ENCODE results near the gene PACSIN2.
A peak's percentile ranks its signal among the peaks of the same experiment; 100 is the strongest.

The PACSIN2 gene

DNA sequence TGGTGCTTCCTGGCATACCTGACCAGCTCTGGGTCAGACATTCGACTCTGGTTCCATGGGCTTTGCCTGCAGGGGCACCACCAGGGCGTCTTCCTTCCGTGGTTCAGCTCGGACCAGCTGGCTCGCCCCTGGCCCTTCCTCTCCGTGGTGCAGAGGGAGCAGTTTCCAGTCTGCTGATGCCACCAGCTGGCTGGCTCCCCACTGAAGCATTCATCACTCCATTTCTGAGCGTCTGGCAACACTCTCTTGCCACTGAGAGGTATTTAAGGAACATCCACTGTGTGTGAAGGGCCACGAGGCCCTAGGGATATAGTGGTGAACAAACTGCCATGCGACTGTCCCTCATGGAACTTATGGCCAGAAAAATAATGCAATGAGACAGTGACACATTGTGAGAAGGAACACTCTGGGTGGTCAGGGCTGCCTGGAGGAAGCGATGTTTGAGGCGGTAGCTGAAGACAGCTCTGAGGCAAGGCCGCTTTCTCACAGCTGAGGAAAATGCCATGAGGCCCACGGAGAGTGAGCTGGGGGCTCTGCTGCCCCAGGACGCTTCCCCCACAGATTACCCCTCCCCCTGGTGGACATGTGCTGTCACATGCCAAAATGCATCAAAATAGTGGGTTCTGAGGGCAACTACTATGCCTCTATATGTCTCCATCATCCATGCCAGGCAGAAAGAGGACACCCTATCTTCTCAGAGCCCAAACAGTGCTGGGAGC, 113.0 kb downstream of the PACSIN2 start:
- no peak for DNase-seq

DNA sequence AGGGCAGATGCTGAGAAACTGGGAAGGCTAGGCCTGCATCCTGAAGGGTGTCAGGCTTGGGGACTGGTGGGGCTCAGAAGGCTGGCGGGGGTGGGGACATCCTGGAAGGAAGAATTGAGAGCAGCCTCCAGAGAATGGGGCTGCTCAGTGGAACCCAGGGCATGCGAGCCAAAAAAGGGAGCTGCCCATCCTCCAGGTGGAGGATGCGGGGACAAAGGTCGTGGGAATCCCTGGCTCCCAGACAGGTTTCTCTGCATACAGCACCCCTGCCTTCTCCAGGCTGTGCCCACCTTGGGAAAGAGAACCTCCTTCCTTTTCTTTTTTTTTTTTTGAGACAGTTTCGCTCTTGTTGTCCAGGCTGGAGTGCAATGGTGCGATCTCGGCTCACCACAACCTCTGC, 117.0 kb downstream of the PACSIN2 start:
- DNase-seq = no peak

DNA sequence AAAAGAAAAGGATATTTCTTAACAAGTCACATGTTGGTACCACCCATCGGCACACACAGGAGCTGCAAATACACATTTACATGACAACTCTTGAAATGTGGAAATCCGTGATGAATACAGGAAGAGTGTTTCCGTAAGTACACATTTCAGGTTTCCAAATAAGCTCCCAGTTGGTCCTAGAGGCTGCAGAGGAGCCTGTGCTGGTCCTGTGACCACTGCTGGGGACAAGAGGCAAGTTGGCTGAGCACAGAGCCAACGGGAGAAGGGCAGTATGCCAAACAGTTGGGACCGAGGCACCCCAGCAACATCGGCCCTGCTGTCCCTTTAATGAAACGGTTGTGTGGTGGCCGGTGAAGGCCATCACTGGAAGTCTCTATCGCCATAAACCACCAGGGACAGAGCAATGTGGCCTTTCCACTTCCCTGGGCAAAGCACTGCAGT, 119.4 kb downstream of the PACSIN2 start:
- DNase-seq = no peak

DNA sequence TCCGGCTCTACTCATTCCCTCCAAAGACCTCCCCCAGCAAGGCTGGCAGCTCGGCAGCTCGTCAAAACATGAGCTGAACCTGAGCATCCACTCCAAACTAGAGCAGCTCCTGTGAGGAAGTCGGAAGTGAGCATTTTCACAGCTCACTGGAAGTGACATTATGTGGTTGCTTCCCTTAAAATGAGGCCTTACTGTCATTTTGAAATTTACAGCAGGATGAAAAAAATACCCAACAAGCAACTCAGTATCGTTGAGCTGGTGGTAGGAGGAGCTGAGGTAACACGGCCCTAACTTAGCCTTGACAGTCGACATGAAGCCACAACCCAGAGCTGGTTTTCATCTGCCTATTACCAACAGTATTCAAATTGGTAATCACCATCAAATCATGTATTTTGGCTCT, 119.9 kb downstream of the PACSIN2 start:
- DNase-seq = peak; percentile 38 to 45

DNA sequence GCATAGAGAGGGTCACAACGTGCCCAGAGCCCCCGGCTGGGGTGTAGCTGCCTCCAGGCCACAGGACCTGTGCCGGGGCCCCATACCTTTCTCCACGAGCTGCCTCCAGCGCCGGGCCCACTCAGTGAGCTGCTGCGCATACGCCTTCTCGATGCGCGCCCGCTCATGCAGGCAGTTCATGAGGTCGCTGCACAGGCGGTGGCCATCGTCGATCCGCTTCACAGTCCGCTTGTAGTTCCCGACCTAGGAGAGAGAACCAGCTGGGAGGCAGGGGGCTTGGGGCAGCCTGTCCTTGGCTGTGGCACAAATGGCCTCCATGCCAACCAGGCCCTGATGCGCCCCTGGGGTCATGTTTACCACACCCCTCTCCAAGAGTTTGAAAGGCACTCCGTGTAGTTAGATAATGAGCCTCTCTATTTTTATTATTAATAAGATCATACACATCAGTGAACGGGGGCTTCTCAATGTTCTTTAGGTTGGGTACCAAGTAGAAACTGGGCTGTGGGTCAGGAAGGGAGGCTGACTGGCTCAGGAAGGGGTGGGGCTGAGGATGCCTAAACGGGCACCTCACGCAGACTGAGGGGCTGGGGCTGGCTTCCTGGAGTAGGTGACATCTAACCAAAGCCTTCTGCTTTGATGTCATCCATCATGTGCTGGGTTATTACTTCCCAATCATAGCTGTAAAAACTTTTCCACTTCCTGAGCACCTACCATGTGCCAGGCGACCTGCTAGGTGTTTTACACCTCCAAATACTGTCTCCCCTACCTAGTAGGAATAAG, 121.4 kb downstream of the PACSIN2 start:
- peak in 1 of 2 donors; percentile 27 for DNase-seq

DNA sequence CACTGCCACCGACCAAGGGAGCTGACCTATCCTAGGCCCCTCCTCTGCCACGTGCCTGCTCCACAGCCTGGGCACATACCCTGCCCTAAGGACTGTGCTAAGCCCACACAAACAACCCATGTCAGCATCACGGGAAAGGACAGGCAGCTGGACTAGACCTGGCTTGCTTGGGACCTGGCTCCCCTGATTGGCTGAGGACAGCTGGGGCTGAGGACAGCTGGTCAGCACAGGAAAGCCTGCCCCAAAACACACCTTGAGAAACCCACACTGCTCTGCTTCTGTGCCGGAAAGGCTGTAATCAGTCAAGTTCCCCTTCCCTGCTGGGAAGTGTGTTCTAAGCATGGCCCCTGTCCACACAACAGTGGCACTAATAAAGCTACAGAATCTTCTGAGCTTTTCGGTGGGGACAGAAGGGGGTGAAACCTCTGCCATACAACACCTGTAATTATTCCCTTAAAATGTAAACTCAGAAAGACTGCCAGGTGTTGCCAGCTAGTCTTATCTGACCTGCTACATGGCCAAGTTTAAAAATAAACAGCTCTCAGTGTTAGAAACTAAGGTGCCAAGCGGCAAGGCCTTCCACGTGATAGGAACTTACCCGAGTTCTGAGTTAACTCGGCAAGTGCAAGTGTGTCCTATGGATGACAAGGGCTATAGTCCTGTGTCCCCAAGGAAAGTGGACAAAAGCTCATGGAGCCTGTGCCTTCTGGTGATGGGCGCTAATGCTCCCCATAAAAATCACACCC, 122.2 kb downstream of the PACSIN2 start:
- DNase-seq = peak in 1 of 2 donors; percentile 18

DNA sequence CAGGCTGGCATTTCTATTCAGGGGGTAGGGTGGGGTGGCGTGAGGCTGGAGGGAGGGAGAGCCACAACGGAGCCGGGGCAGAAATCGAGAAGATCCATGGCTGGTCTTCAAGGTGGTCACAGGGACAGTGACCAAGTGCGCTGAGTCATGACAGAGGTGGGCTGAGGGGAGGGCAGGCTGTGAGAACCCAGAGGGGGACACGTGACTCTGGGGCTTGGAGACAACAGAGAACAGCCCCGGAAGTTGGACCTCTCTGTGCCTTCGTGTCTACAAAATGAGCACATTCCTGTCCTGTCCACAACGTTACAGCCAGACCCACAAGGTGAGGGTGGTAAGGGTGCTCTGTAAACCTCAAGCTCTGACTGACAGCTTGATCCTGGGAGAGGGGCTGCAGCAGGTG, 122.8 kb downstream of the PACSIN2 start:
- DNase-seq = no peak

DNA sequence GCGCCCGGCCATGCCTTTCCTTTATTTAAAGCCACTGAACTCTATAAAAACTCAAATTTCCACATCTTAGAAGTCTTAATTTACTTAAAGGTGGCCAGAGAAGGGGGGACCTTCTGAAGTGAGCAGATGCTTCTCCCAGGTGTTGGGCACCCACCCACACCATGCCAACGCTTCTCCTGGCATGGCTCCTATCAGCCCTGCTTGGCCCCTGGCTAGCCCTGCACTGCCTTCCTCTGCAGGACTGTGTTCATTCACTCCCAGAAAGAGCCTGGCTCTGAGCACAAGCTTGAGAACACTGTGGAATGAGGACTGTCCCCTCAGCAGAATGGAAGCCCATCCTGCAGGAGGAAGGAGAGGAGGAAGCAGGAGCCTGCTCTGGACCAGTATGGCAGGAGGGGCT, 123.3 kb downstream of the PACSIN2 start:
- DNase-seq = no peak

DNA sequence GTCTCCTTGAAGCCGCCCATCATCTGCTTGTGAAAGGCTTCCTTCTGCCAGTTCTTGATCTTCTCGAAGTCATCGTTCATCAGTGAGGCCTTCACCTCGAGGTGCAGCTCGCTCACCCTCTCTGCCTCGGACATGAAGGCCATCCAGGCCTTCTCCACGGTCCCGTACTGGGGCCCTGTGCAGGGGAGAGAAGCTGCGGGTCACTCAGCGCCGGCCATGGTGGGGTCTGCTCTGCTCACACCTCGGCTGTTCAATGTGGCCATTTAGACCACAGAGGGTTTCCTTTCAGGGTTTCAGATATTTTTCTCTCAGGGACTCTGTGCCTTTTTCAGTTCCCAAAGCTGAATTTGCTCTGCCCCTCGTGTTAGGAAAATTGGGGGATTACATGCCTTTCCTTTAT, 123.9 kb downstream of the PACSIN2 start:
- DNase-seq = no peak

DNA sequence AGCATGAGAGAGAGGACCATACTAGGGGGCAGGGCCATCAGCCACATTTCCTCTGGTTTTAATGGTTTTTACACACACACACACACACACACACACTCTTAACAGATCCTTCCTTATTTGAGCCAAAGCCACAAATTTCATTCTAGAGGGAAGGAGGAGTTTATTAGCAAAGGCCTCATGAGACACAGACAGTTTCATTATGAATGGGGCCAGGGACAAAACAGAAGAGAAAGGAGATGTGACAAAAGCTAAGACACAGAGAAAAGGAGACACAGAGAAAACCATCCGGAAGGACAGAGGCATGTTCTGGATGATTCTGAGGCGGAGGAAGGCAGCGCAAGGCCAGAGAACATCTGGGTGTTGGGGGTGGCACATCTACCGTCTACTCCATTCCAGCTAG, 125.6 kb downstream of the PACSIN2 start:
- DNase-seq = peak; percentile 23 to 35

DNA sequence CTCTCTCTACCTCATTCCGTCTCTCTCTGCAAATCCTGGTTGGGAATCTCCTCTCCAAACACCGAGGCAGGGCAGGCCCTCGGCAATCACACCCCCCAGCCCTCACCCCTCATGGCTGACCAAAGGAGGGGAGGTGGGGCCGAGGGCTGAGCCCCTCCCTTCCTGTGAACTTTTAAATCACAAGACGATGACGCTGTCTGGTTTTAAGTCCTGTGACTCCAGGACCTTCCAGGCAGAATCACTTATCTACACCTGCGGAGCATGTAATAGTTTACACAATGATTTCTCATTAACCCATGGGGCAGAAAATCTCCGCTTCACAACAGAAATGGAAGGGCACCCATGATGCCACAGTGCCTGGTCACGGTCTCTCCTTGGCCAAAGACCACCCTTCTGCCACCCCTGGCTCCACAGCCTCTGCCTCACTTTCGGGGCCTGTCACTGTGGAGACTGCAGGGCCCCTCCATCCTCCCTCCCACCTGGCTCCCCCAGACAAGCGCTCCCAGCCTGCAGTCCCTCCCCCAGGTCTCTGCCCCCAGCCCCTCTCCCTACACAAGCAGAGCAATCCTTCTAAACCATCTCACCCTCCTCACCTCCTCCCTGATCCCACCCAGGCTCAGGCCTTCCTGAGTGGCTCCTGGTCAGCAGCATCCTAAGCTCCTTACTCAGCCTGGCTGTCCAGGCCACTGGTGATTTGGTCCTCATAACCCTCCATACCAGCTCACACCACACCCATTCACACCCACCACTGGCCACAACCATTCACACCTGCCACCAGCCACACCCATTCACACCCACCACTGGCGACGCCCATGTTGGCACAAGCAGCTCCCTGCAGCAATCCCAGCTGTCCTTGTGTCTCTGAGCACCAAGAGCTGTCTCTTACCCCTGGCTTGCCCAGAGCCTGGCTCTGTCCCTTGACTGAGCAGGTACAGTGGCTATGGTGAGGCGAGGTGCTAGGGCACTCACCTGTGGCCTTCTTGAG, 127.1 kb downstream of the PACSIN2 start:
- no peak for DNase-seq

DNA sequence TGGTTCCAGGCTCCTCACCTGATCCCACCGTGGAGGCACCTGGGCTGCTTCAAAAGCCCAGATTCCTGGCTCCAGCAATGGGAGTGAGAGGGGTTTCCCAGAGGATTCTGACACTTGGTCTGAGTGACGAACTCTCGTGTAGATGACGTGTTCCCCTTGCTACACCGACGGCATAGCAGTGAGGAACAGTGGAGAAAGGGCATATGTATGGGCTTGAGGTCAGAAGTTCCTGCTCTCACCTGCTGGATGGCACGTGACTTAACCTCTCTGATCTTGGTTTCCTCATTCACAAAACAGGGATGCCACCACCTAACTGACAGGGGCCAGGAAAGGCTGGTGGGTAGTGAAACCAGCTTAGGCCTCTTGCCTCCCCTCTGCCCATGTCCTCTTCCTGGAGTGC, 127.8 kb downstream of the PACSIN2 start:
- DNase-seq = no peak

DNA sequence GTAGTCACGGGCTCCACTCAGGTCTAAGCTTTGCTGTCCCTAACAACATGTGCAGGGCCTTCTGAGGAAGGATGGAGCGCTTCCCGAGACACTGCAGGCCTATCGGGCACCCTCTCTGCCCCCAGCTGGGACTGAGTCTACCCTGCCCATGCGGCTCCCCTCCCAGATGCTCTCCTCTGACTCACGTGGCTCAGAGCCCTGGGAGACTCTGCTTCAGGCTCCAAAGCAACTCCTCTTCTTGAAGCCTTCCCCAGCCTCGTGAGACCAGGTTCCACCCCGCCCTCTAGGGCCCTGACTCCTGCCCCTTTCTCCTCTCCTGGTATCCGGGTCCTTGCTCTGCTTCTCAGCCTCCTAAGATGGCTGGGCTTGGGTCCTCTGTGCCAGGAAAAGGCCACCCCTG, 129.5 kb downstream of the PACSIN2 start:
- DNase-seq = no peak

DNA sequence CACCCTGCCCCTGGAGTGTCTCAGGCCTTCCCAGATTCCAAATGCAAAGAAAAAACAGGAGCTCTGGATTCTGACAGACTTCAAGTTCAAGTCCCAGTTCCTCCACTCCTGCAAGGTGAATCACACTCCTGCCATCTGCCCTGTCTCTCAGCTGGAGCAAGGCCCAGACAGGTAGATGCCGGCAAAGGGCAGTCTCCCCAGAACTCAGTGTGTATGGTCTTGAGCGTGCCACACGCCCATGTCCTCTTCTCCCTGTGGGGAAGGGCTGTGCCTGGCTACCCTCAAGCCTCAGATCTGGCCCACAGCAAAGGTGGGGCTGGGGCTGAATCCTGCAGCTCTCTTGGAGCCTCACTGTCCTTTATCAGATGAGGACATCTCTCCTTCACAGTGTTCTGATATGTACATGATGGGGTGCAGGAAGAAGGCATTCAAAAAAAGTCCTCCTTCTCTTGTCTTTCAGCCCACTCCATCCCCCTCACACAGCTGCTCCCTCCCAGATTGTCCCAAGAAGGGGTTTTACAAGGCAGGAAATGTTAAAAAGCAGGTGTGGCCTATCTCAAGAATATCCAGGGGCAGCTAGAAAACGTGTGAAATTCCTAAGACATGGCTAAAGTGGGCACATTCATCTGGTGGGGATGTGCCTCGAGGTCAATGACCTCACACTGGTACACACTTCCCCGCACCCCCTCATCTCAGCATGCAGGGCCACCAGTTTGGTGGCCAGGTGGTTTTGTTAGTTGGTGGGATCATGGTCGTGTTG, 130.2 kb downstream of the PACSIN2 start:
- no peak for DNase-seq

DNA sequence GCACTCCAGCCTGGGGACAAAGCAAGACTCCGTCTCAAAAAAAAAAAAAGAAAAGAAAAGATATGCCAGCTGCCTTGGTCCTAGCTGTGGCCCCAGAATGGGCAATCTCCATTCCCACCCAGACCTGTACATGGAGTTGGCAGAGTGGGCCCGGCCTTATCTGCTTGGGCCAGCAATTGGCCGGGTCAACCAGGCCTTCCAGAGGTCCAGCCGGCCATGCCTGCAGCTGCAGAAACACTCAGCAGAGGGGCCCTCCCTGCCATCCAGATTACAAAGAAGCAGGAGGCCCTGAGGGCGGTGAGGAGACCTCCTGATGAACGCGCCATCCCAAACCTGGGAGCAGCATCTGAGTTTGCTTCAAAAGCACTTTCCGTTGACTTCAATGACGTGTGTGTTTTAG, 131.0 kb downstream of the PACSIN2 start:
- DNase-seq = no peak

DNA sequence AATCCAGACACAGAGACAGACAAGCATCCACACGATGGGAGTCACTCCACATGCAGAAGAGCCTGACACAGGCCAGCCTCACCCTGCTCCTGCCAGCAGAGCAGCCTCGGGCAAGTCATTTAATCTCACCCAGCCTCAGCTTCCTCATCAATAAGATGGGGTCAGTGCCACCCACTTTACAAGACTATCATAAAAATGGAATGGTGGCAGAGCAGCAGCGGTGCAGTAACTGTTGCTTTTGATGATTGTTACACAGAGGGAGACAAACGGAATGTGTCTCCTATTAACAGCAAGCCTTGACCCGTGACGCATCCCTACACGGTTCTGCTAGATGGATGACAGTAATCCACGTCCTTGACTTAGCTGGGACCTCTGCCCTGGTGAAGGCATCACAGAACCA, 131.8 kb downstream of the PACSIN2 start:
- DNase-seq = no peak

DNA sequence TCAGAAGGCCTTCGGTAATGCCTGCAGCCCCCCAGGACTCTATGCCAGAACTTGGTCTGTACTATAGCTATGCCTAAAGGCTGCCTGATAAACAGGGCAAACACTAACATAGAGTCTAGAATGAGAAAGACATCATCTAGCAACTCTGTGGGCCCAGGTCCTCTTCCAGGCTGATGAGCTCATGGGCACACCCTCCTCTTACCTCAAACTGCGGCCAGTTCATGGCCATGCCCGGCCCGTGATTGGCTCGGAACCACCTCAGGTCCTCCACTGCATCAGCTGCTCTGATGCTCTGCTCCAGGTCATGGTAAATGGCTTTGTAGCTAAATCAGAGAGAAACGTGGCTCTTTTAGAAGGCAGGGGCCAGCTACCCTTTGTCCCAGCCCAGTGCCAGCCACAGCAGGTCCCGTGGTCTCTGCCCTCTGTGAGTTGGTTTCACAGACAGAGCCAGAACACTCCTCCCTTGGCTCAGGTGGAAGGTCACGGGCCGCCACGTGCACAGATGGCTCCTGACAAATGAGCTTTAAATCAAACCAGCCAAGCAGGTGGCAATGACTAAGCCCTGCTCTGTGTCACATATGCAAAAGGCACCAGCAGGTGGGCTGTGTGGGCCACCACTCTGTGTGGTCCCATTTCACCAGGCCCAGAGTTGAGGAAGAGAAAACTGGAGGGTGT, 132.8 kb downstream of the PACSIN2 start:
- no peak for DNase-seq

DNA sequence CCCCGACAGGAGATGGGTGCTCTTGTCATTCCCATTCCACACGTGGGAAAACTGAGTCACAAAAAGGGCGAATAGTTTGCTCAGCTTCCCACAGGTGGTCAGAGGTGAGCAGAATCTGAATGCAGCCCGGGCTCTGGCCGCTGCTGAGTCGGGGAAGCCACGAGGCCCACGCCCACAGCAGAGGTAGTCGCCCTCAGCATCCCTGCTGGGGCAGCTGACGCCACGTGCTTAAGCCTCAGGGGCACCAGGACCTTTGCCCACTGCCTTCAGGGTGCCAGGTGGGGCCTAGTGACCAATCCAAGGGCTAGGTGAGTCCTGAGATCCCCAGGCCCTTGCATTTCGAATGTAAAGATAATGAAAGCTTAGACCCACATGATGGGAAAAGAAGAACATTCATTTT, 133.7 kb downstream of the PACSIN2 start:
- DNase-seq = no peak

DNA sequence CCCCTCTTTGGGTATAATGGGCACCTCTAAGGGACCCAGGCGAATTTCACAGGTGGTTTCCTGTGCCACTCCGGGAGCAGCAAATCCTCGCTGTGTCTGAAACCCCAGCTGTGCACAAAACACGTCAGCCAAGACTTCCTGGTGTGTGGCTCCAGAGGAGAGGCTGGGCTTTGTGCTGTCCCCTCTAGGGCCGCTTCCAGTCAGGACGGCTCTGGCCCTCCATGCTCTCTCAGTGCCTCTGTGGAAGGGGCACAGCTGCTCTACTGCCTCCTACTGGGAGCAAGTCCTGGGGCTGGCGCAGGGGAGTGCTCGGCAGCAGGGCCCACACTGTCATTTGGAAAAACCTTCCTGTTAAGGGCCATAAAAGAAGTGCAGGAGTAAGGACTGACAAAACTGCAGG, 134.1 kb downstream of the PACSIN2 start:
- DNase-seq = no peak

DNA sequence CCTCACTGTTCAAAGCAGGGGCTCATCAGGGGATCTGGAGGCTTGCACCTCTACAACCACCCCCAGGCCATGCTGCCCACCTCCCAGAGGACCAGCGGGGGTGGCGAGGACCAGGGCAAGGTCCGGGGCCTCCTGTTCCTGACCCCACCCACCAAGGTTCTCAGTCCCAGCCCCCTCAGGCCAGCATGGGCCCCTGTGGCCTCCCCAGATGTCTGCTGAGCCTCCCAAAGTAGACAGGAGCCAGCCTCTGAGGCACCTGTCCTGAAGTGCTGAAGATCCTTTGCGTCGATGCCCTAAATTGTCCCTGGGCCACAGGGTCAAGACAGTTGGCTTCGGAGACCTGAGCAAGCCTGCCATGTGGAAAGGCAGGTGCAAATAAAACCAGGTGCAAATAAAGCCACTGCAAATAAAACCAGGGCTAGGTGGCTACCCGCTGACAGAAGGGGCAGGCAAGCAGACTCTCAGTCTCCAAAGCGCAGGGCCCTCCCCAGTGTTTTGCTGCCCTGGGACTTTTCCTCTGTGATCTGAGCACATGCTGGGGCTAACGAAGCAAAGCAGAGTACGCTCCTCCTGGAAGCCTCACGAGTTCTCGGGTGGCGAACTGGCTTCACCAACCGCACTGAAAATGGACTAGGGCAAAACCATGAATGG, 135.5 kb downstream of the PACSIN2 start:
- no peak for DNase-seq

Measured in CD4-positive, alpha-beta T cell treated with Interferon alpha-2 for 1 hour (primary cell).